Activated CD4-positive, alpha-beta T cell treated with anti-CD3 and anti-CD28 coated beads, Interleukin-2, amount 50 U/mL, for 24 hours (primary cell): ENCODE results near the gene BMPER.

Experiments used
- DNase-seq, 2 donors: peaks; one replicate each; pipeline ENCODE4 v3.0.0-alpha.2; 2020; ENCODE audit warnings: low read depth in 1 of 2, low spot score in 1 of 2

The BMPER gene

DNA sequence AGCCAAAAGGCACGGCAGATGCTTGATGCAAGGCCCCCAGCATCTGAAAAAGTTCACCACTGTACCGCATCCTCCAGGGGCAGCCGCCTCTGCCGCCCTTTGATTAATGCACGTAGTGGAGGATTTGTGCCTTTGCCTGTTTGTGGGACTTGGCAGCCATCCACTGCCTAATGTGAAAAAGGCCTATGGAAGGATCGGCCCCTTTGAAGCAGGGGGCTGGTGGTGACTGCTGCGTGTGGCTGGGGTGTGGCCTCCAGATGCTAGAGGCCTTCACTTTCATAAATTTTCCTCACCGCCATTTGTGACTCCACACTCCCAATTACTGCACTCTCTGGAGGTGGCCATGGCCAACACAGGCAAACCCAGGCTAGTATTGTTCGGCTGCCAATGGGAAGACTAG, 226.0 kb downstream of the BMPER start:
- no peak for DNase-seq

DNA sequence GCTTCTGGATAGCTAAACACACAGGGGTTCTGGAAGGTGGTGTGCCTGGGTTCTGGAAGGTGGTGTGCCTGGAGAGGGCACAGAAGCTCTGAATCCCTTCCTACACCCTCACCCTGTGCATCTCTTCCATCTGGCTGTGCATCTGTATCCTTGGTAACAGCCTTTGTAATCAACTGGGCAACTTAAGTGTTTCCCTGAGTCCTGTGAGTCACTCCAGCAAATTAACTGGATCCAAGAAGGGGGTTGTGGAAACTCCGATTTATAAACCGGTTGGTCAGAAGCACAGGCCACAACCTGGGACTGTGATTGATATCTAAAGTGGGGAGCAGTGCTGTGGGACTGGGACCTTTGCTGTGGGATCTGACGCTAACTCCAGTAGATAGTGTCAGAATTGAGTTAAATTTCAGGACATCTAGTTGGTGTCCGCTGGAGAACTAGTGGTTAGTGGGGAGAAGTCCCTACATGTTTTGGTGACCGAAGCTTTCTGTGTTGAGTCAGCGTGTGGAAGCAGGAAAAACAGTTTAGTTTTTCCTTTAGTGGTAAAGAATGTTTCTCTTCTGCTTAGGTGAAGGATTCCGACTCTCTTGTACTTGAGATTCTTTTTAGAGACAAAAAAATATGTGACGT, 228.1 kb downstream of the BMPER start:
- DNase-seq = no peak

DNA sequence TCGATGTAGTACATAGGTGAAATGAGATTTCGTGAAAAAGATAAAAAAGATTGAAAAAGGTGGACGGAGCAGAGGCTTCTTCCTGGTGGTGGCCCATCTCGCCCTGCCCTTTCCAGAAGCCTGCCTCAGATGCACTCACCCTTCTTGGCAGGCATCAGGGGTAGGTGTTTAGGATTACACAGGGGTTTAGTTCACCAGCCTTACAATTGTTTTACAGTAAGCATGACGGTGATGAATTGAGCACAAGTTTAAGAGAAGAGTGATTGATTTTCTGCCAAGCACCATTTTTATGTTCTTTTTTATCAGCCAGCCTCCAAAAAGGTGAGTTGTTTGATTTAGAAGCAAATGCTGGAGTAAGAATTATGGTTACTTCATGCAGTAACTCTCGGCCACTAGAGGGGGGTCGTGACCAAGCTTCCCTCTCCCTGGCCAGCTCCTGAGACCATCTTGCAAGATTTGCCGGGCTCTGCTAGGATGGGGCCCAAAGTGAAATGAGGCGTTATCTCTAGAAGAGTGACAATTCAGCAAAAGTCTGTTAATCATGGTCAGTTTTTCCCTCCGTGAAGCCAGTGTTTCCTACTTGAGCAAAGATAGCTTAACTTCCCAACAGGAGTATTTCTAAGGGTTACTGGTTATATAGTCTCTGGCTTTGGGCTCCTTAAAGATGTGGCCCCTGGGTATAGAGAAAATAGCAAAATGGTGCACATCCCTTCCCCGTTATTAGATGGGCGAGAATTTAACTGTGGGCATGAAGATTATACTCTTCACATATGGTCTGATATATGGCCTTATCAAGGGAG, 228.8 kb downstream of the BMPER start:
- DNase-seq = no peak

DNA sequence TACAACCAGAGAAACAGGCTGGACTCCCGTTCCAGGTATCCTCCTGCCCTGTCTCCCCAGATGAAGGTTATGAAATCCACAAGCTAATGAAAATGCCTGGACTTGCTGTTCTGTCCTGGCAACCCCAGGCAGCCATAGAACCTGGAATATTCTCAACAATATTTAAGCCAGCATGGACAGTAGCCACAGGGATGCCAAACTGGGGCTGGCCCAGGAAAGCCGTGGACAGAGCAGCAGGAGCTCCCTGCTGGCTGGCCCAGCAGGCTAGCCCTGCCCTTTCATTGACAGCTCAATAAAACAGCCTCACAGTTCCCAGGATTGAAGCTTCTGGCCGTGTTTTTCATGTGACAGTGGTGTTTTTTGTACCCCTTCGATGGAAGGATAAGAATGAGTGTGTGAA, 230.6 kb downstream of the BMPER start:
- DNase-seq = no peak

DNA sequence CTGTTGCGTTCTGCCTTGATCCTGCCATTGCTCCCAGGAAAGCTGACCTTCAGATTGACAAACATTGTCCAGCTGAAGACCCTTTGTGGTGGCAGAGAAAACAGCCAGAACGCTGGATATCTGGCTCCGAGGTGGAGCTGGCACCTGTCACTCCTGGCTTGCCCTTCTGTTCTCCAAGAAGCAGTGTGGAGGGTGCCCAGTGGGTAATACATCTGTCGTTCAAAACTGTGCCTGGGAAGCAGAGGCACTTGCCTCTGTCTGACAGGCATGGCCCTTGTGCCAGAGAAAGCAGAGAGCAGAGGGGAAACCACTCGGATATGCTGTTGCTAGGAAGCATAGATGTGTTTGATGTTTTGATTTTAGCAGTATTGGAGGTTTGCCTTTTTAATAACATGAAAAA, 231.4 kb downstream of the BMPER start:
- no peak for DNase-seq

DNA sequence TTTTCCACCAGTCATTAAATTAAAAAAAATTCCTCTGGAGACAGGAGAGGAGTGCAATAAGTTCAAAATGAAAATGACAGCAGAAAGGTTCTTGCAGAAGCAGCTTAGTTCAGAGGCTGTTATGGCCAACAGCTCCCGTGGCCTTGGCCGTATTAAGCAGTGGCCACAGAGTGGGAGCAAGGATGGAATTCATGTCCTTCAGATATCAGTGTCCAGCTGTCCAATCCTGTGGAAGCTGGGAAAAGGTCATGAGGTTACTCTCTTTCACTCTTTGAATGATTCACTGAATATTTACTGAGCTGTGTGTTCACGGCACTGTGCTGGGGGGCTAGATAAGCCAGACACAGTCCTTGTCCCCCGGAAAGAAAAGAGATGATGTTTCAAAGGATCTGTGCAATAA, 231.8 kb downstream of the BMPER start:
- DNase-seq = no peak

DNA sequence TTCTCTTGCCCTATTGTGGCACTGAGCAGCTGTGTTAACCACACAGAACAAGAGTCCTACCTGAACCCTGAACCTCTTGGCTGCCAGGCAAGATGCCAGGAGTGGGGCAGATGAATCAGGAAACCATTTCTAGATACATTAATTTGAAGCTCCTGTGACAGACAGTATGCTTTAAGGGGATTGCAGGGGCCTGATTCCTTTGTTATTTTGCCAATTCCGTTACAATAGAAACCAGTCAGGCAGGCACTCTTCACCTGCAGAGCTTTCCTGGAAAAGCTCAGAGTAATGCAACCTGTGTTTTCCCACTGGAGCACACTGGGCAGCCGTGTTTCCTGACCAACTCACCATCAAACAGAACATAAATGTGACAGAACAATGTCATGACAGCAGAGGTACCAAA, 233.1 kb downstream of the BMPER start:
- DNase-seq = no peak

DNA sequence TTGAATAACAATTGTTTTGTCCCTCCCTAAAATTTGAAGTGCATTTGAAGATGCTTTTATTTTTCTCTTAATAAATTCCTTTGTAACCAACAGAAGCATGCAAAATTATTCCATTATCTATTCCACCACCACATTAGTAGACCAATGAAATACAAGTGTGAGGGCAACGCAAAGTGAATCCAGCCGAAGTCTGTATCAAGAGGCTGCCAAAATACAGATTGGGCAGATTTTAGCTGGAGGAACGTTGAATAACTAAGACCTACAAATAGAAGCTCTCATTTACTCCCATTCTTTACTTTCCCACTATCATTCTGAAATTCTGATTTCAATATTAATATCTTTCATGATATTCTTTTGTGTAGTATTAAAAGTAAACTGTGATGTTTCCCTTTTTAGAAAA, 233.7 kb downstream of the BMPER start:
- DNase-seq = no peak

DNA sequence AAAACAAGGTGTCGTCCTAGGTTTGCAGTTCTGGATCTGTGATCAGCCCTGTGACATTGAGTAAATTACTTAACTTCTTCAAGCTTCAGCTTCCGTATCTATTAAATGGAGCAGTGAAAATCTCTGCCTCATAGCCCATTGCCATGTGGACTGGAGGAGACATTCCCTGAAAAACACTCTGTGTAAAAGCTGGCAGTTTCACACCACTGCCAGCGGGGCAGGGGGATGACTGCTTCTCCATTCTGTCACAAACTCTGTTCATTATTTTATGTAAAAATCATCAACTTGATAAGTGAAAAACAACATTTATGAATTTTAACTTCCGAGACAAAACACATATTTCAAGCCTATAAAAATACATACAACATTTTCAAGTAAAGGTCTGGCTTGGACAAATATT, 234.7 kb downstream of the BMPER start:
- no peak for DNase-seq

DNA sequence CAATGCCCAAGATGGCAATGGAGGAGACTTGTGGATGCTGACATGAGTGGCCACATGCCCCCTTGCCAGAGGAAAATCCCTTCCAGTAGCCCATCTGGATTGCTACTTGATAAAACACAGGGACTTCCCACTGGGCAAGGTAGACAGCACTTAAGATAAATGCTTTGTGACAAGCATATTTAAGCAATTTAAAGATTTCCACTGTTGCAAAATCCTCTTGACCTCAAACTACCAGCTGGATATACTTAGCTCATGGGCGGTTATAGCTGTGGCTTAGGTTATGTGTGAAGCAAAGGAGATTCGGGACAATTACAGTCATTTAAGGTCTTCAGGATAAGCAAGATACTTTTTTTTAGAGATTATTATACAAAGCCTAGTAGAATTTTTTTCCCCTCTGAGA, 238.1 kb downstream of the BMPER start:
- no peak for DNase-seq

DNA sequence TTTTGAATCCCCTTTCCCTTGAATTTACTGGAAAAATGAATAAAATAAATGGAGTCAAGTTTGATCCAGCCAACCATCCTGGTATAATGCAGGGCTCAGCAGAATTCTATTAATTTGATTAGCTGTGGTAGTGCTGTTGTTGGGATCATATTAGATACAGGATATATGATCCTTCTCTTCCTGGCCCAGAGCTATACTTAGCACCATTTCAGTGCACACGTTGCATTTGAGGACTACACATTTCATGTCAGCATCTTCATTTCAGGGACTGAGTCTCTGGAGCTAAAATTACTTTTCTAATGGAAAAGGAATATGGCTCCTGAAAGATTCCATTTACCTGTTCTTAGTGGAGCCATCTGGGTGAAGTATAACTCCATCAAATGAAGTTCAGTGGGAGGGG, 240.3 kb downstream of the BMPER start:
- DNase-seq = no peak

DNA sequence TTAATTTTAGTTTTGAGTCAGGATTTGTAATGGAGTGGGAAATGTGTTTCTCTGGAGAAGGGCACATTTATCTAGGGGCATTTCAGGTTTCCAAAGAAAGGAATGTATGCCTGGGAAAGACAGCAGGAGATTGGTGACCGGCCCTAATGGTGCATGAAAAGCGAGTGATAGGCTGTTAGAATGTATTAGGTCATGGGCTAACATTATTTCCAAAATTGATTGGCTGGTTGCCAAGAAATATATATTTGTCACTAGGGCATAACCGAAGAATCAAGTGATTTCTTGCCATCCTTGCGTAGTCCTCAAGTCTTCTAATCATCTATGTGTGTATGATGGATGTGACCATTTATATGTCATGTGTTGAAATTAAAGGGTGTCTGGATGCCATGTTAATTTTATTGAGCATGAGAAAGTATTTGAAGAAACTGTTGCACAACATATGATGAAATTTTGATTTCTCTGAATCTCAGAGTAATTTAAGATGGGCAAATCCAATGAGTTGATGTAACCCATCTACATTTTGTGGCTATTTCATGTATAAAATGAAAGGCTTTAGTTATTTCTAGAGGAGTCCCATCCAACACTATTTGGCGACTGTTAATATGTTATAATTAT, 248.4 kb downstream of the BMPER start:
- DNase-seq = no peak

DNA sequence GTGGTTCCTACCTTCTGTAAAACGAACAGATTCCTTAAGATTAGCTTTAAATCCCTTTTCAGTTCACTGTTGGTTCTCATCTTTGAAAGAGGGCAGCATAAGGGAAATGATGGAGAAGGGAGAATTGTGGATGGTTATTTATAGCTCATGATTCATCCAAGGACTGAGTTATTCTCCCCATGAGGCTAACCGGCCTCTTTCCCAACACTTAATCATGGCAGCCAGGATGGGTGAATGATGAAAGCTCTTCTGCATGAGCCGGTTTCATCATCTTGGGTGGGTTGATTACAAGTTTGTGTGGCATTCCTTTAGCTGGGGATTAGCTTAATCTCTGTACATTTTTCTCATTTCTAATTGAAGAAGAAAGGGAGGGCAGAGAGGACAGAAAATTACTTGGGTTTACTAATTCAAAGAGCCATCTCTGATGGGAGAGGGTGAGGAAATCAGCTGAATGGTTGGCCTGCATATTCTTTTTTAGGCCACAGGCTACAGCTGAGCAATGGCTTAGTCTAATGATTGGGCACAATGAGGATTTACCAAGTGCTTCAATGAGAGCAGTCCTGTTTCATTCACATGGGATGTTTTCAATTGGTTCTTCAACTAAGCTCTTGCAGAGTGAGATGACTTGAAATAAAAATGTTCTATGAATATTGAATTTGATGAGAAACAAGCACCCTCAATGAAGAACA, 250.0 kb downstream of the BMPER start:
- no peak for DNase-seq

DNA sequence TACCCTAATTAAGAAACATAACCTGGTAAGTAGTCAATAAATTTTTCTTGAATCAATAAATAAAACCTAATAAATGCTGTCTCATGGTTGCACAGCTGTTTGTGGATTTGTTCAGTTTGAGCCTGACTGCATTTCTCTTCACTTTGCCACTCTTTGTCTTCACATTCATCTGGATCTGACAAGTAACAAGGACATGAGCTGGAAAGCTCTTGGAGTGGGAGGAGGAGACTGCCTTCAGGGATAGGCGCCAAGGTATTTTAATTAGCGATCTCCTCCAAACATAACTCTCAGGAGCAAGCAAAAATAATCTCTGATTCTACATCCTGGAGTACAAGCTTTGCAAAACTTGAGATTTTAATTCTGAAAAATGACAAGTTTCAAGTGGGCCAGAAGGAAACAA, 251.0 kb downstream of the BMPER start:
- no peak for DNase-seq

DNA sequence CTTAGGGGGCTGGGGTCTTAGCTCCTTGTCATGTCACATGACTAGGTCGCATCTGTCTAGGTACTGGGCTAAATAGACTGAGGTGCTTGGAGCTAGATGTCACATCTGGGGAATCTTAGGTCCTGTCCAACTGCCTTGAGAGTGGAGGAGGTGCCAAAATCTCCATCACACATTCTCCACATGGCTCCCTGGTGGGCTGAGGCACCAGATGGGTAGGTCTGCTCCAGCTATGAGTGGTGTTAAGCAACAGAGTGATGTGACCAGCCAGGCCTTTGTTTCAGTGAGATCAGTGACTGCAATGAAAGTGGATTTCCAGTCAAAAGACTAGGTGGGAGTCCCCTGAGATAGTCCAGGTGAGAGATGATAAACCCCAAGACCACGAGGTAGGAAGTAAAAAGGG, 251.8 kb downstream of the BMPER start:
- DNase-seq = no peak

DNA sequence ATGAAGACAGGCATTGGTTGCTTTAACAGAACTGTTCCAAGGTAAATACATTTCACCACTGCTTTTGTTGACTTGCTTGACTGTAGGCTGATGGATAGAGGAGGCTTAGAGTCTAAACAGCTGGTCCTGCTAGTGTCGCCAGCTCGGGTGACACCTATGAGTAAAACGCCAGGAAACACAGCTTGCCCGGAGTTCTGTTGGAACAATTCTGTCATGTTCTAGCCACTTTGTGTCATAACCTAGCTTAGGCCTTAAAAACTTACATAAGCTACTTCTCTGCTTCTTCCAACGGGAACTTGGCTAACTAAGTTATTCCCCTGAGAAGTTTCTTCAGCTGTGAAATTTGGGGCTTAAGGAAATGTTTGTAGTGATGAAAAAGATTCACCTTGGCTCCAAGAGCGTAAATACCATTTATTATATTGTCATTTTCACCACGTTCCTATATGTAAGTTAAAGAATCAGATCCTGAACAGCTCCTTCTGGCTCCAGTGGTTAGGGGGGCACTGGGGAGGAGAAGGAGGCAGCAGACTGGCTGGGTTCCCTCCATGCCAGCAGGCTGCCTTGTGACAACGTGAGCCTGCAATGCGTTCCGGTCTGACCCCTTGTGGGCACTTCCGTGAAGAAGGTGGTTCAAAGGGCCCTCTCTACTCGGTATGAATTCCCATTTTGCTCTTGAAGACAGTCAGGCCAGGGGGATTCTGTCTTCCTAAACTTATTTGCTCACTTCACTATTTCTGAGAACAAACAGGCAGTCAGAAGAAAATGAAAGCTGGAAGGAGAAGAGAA, 253.2 kb downstream of the BMPER start:
- no peak for DNase-seq

DNA sequence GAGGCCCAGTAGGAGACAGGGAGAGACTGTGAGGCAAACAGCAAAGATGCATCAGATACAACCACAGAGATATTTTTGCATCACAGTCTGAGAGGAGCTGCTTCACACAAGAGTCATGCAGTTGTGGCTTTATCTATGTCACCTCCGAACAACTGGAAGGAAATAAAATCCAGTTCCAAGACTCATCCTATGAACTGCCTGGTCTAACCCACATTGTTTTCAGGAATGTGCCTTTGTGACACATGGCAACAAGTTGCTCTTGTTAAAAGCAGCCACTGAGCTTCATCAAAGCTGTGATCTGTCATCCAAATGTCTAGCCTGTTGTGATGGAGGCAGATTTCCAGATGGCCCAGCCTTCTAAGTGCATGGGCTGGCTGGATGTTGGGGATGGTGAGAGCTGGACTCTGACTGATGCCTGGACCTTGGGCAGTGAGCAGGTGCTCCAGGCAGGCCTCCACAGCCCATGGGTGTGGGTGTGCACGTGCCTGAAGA, 255.0 kb downstream of the BMPER start:
- no peak for DNase-seq

DNA sequence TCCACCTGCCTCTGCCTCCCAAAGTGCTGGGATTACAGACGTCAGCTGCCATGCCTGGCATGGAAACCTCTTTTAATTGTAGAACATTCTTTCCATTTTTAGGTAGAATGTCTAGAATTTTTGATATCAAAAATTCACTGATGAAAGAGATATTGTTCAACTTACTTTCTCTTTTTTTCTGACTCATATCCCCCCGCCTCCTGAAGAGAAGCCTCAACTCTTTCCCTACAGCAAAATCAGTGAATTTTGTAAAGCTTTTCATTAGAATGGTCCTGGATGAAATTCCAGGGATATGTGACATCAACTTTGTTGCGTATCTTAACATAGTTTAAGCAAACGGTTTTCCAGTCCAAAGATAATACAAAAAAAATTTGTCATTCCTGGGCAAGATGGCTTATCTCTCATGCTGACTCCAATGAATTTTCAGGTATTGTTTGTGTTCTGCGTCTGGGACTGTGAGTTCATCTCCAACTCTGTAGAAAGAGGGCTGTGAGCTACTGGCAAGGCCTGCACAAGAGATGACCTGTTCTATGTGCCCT, 256.8 kb downstream of the BMPER start:
- DNase-seq = no peak

DNA sequence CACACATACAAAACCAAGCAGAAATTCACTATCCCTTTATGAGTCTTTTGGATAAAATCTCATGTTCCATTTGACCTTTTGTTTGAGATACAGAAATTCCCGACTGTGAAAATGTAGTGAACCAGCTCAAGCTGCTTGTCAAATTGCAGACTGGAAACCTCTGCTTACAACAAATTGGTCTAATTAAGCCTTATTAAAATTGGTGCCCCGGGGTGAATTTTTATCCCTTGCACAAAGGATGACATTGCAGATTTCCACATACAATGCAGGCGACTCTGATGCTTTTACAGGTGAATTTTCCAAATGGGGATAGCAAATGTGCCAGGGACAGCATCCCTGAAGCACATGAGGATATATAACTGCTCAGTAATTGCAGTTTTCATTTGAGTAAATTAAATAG, 257.3 kb downstream of the BMPER start:
- no peak for DNase-seq

DNA sequence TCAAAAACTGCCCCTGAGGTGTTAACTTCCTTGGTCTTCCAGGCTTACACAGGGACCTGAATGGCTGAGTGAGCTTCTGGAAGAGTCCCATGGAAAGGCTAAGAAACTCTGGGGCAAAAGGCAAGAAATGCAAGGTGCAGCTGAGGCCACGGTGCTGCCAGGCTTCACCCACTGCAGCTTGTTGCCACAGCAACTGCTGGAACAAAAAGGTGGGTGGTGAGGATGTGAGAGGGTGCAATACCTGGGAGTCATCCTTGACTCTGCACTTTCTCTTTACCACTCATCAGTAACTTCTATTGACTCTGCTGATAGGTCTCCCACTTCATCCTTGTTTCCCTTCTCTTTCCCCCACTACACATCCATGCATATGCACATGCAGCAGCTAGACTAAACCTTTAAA, 258.6 kb downstream of the BMPER start:
- DNase-seq = no peak

DNA sequence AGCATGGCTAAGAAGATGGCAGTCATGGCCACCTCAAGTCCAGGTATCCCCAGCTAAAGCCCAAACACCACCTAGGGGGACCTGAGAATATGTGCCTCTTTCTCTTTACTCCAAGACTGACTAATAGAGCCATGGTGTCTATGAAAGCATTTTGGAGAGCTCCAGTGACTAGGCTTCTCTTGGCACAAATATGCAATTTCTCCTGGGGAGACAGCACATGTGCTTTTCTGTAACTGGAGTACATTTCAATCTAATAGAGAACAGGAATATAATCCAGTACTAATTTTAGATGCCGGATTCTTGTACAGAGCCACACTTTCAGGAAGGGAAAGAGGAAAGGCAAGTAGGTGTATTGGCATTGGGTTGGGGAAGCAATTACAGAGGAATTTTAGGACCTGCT, 260.1 kb downstream of the BMPER start:
- no peak for DNase-seq
